KG1 (cell line): Measurements from ENCODE around the gene PRSS37.

Source experiments
- DNase-seq: peaks from one replicate; lab custom pipeline; 2025; lab: John Stamatoyannopoulos, UW

Gene PRSS37

GRCh38 chr7:141788296-141788695 lies 53.0 kb downstream of the PRSS37 start:
- DNase-seq, result no peak
